CD14-positive monocyte (primary cell): ENCODE data around the gene PLPPR3. TPM values are rescaled to one million over a fixed set of nuclear protein-coding genes. Genes with fewer than 3 reads are reported as not detected.

Source experiments
- DNase-seq, 3 donors: peaks; one replicate each; pipeline ENCODE4 v3.0.0-alpha.2; 2011 to 2022
- H2AFZ ChIP-seq: 2 replicates; pipeline ENCODE4 v1.6.0; 2012; ENCODE audit warnings: mild to moderate bottlenecking, low read depth, low read length, inconsistent platforms; ENCODE audit not compliant: insufficient read depth, poor library complexity, severe bottlenecking
- H3K27ac ChIP-seq, 2 donors: 1 replicate in 1 of 2; 2 replicates in 1 of 2; pipeline ENCODE4 v1.5.1; 2012 to 2013; ENCODE audit warnings: low read length in 2 of 2, control low read depth in 1 of 2, inconsistent platforms in 1 of 2, low read depth in 1 of 2, mild to moderate bottlenecking in 1 of 2
- H3K27me3 ChIP-seq, 2 donors: one replicate each; pipeline versions ENCODE4 v1.6.0 to v1.6.1; 2011 to 2013; ENCODE audit warnings: low read length in 2 of 2; ENCODE audit not compliant: control insufficient read depth in 2 of 2, insufficient read depth in 2 of 2
- H3K36me3 ChIP-seq, 2 donors: replicated peaks in 1 of 2; 1 replicate in 1 of 2; 2 replicates in 1 of 2; pipeline versions ENCODE4 v1.5.1 to v1.6.1; 2012 to 2013; ENCODE audit warnings: low read length in 2 of 2, control low read depth in 1 of 2, inconsistent platforms in 1 of 2, mild to moderate bottlenecking in 1 of 2; ENCODE audit not compliant: insufficient read depth in 2 of 2, control insufficient read depth in 1 of 2
- H3K4me1 ChIP-seq, 2 donors: 1 replicate in 1 of 2; 2 replicates in 1 of 2; pipeline versions ENCODE4 v1.5.1 to v1.6.1; 2012 to 2013; ENCODE audit warnings: low read length in 2 of 2, control low read depth in 1 of 2, inconsistent platforms in 1 of 2, mild to moderate bottlenecking in 1 of 2, moderate library complexity in 1 of 2; ENCODE audit not compliant: insufficient read depth in 2 of 2, control insufficient read depth in 1 of 2
- H3K4me2 ChIP-seq: replicated peaks from 2 replicates; pipeline ENCODE3; 2012; ENCODE audit warnings: low read length, moderate library complexity, mild to moderate bottlenecking; ENCODE audit not compliant: poor library complexity, severe bottlenecking; ENCODE audit errors: extremely low read depth
- H3K4me3 ChIP-seq, 3 experiments: fragments of 200-600 bp in 1 of 3; sonication (generic) in 1 of 3; replicated peaks in 1 of 3; 1 replicate in 2 of 3; 2 replicates in 1 of 3; pipeline ENCODE4 v1.5.1; 2011 to 2013; ENCODE audit warnings: low read length in 3 of 3, mild to moderate bottlenecking in 3 of 3, control low read depth in 2 of 3, low read depth in 2 of 3, inconsistent platforms in 1 of 3, moderate library complexity in 1 of 3
- H3K79me2 ChIP-seq: 2 replicates; pipeline ENCODE4 v1.6.0; 2012; ENCODE audit warnings: mild to moderate bottlenecking, control low read depth, inconsistent platforms, low read length, moderate library complexity; ENCODE audit not compliant: insufficient read depth
- H3K9ac ChIP-seq: 2 replicates; pipeline ENCODE4 v1.6.0; 2017; ENCODE audit warnings: low read length, mild to moderate bottlenecking; ENCODE audit not compliant: insufficient read depth, poor library complexity, severe bottlenecking
- H3K9me3 ChIP-seq, 2 donors: replicated peaks in 1 of 2; 1 replicate in 1 of 2; 2 replicates in 1 of 2; pipeline versions ENCODE4 v1.5.1 to v1.6.1; 2012 to 2013; ENCODE audit warnings: low read length in 2 of 2, control low read depth in 1 of 2; ENCODE audit not compliant: control insufficient read depth in 1 of 2, insufficient read depth in 1 of 2
- H4K20me1 ChIP-seq: 2 replicates; pipeline ENCODE4 v1.6.0; 2012; ENCODE audit warnings: mild to moderate bottlenecking, low read length, control low read depth, moderate library complexity; ENCODE audit not compliant: insufficient read depth
- H3K27ac Mint-ChIP-seq, 7 donors: one replicate each; pipeline ENCODE4 v1.8.0; 2020; ENCODE audit warnings: mild to moderate bottlenecking in 7 of 7, mixed read lengths in 7 of 7, moderate library complexity in 6 of 7, inconsistent platforms in 2 of 7
- H3K27me3 Mint-ChIP-seq, 3 donors: one replicate each; pipeline ENCODE4 v1.8.0; 2021 to 2022; ENCODE audit warnings: low read depth in 3 of 3, mild to moderate bottlenecking in 3 of 3, mixed read lengths in 3 of 3, moderate library complexity in 3 of 3, inconsistent platforms in 1 of 3
- H3K36me3 Mint-ChIP-seq, 2 donors: one replicate each; pipeline ENCODE4 v1.8.0; 2020; ENCODE audit warnings: mixed read lengths in 2 of 2, inconsistent platforms in 1 of 2, mild to moderate bottlenecking in 1 of 2
- H3K4me1 Mint-ChIP-seq: one replicate; pipeline ENCODE4 v1.8.0; 2020; ENCODE audit warnings: mild to moderate bottlenecking, mixed read lengths
- H3K4me3 Mint-ChIP-seq, 2 donors: one replicate each; pipeline ENCODE4 v1.8.0; 2020; ENCODE audit warnings: mild to moderate bottlenecking in 2 of 2, mixed read lengths in 2 of 2, moderate library complexity in 1 of 2
- H3K9me3 Mint-ChIP-seq, 7 donors: one replicate each; pipeline ENCODE4 v1.8.0; 2020 to 2022; ENCODE audit warnings: mixed read lengths in 7 of 7, mild to moderate bottlenecking in 6 of 7, moderate library complexity in 6 of 7, inconsistent platforms in 2 of 7
- CTCF ChIP-seq: fragments of 200-600 bp; IDR thresholded peaks from one replicate; pipeline ENCODE4 v1.8.0; 2022; ENCODE audit warnings: antibody characterized with exemption, mild to moderate bottlenecking
- WGBS: methylation state at CpG from one replicate; pipeline ENCODE4 v1.1.5; 2013; ENCODE audit warnings: missing lambda C conversion rate; ENCODE audit not compliant: insufficient coverage; 5-methylcytosine and 5-hydroxymethylcytosine counted together
- intact Hi-C, 2 donors: fragments of 100-400 bp; cut with micrococcal nuclease; formaldehyde crosslinking; loops; one replicate each; pipeline versions ENCODE4 v1.15.0 to v1.15.1; 2023
- polyA plus RNA-seq, 3 donors: library from polyadenylated mRNA; depleted of rRNA in 1 of 3; unstranded in 2 of 3; stranded (reverse) in 1 of 3; fragments of 300-500 nt in 2 of 3; fragments of >200 nt in 1 of 3; fragmentation: Illumina TruSeq in 2 of 3; gene quantifications; 1 replicate in 2 of 3; 2 replicates in 1 of 3; pipeline ENCODE4 v1.2.3, GENCODE V29; 2012 to 2021

PLPPR3 gene
- polyA plus RNA-seq, 3 donors: 1.2 TPM; not detected in 2

- Mint-ChIP-seq H3K27ac (no peak overlapping the region), H3K4me3 (no peak overlapping the region)
- no peak for TF ChIP-seq CTCF
Observed at GRCh38 chr19:815079-815774, 6.5 kb downstream of the PLPPR3 start.

GRCh38 chr19:814152-815078 is 7.3 kb downstream of the PLPPR3 start:
- Histone ChIP-seq H2AFZ (no peak overlapping the region), H3K4me2 (no peak overlapping the region), H3K4me1 (no peaks in the 10 kb centered on the region), H3K4me3 (no peak overlapping the region), H3K9me3 (no peaks in the 10 kb centered on the region), H3K27ac (no peak overlapping the region), H4K20me1 (peaks cover 36% of the 10 kb centered on the region), H3K27me3 (no peaks in the 10 kb centered on the region), H3K36me3 (peaks cover 27 to 28% of the 10 kb centered on the region in 2 donors), H3K9ac (no peak overlapping the region), H3K79me2 (peaks cover 21% of the 10 kb centered on the region)
- Mint-ChIP-seq H3K4me3 (no peak overlapping the region), H3K36me3 (peaks cover 18 to 37% of the 10 kb centered on the region in 2 donors), H3K4me1 (peaks cover 1% of the 10 kb centered on the region), H3K27me3 (peaks cover 0 to 1% (median 0%) of the 10 kb centered on the region in 3 donors), H3K27ac (peak overlapping the region in 1 of 7 donors; percentile 0), H3K9me3 (peaks cover 0 to 11% (median 0%) of the 10 kb centered on the region in 7 donors)
- no peak for DNase-seq
- intact Hi-C loops: loop anchor here in 1 of 2 donors (5.0 kb wide), 1 partner anchor 38 kb away; the partner anchor contains the start of gene ELANE
- TF ChIP-seq CTCF: no peak
- 87% methylated on average over 48 of the region's 49 CpGs for WGBS

More at GRCh38 chr19:815079-815774, 6.5 kb downstream of the PLPPR3 start:
- Histone ChIP-seq H2AFZ (no peak overlapping the region), H4K20me1 (peaks cover 28% of the 10 kb centered on the region), H3K9me3 (no peaks in the 10 kb centered on the region), H3K4me1 (no peaks in the 10 kb centered on the region), H3K4me3 (no peak overlapping the region), H3K4me2 (no peak overlapping the region), H3K27ac (no peak overlapping the region), H3K9ac (no peak overlapping the region), H3K79me2 (peaks cover 18% of the 10 kb centered on the region), H3K27me3 (no peaks in the 10 kb centered on the region), H3K36me3 (peaks cover 19 to 20% of the 10 kb centered on the region in 2 donors)
- Mint-ChIP-seq H3K27me3 (peaks cover 0 to 1% (median 0%) of the 10 kb centered on the region in 3 donors), H3K4me1 (peaks cover 1% of the 10 kb centered on the region), H3K9me3 (peaks cover 0 to 11% (median 0%) of the 10 kb centered on the region in 7 donors), H3K36me3 (peaks cover 10 to 29% of the 10 kb centered on the region in 2 donors)
- DNase-seq: no peak
- intact Hi-C loops: loop anchor here in 1 of 2 donors (5.0 kb wide), 1 partner anchor 37 kb away; the partner anchor contains the start of gene ELANE
- 88% methylated on average over 46 of the region's 47 CpGs for WGBS
